Measurements from ENCODE around the gene MTAP.

GRCh38 chr9:21825637-21826036, 23.2 kb downstream of the MTAP start:
- TF ChIP-seq GATA2 (CRISPR knock-in tag; IDR thresholded peaks at IDR 0.05): no peak
- TF ChIP-seq CREB1 (IDR thresholded peaks at IDR 0.05): no peak
- TF ChIP-seq CREB1 (CRISPR knock-in tag; IDR thresholded peaks at IDR 0.05): no peak
- no peak for TF ChIP-seq CTCF (IDR thresholded peaks at IDR 0.05 in 2 of 3, conservative IDR thresholded peaks at IDR 0.05 in 1 of 3; ENCODE audit: insufficient read depth in 2 of 3, low read depth in 1 of 3, low read length in 3 of 3)
- TF ChIP-seq SREBF1 (IDR thresholded peaks at IDR 0.05; ENCODE audit: borderline replicate concordance, low read depth, low read length): no peak
